DND-41 (cell line): ENCODE results near the gene BRI3BP.

Experiments used
- CTCF ChIP-seq: IDR thresholded peaks from 2 replicates; pipeline ENCODE4 v1.5.1; 2012; ENCODE audit warnings: borderline replicate concordance, low read length, moderate library complexity, mild to moderate bottlenecking; ENCODE audit not compliant: poor library complexity, severe bottlenecking; ENCODE audit errors: extremely low read depth
- EZH2 ChIP-seq: IDR thresholded peaks from 3 replicates; pipeline ENCODE4 v1.6.1; 2012; ENCODE audit warnings: borderline replicate concordance, low read depth, mild to moderate bottlenecking, moderate library complexity, low read length, inconsistent platforms; ENCODE audit not compliant: severe bottlenecking

DNA sequence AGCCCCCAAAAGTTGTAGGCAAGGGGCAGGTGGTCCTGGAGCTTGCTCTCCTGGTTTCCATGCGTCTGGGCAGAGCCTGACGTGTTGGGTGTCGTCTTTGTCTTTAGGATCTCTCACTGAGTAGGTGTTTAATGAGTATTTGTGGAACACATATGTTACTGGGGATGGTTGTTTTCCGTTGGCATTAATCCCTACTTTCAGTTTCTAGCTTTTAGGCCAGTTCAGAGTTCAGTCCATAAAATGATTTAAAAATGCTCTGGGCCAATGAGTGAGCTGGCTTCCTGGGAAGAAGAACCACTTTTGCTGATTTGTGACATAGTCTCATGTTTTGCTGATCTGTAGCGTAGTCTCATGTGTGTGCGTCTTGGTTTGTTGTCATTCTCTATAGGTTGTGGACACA, 82.7 kb downstream of the BRI3BP start:
- TF ChIP-seq CTCF (no peak), EZH2 (no peak)
